Measurements from ENCODE around the gene VPS4B. TPM values are rescaled to one million over a fixed set of nuclear protein-coding genes. Genes with fewer than 3 reads are reported as not detected.

Gene VPS4B
- total RNA-seq, 1 donor from 2014 or later = 58.7 TPM

- Histone ChIP-seq H3K4me3 (no peak overlapping the region), H3K27me3 (no peaks in the 10 kb centered on the region), H3K4me1 (no peaks in the 10 kb centered on the region), H3K9me3 (no peaks in the 10 kb centered on the region), H3K36me3 (peaks cover 99% of the 10 kb centered on the region), H3K27ac (no peak overlapping the region)
- TF ChIP-seq CTCF (IDR thresholded peaks at IDR 0.05) = no peak
- ATAC-seq (no peak), DNase-seq (no peak)
- intact Hi-C loops (cut with DNase I) = no loop called here
These were observed 24.9 kb downstream of the VPS4B start for GRCh38 chr18:63397349-63397748.

- H3K27ac ChIP-seq = no peak overlapping the region
- H3K36me3 ChIP-seq = peaks cover 97% of the 10 kb centered on the region
- DNase-seq (no peak), ATAC-seq (no peak)
- H3K4me3 ChIP-seq = no peak overlapping the region
- H3K4me1 ChIP-seq = no peaks in the 10 kb centered on the region
- no peaks in the 10 kb centered on the region for H3K9me3 ChIP-seq
- H3K27me3 ChIP-seq = no peaks in the 10 kb centered on the region
- TF ChIP-seq CTCF (IDR thresholded peaks at IDR 0.05) = no peak
- intact Hi-C loops (cut with DNase I) = no loop called here
These were observed 26.8 kb downstream of the VPS4B start for GRCh38 chr18:63395503-63395902.

- no peaks in the 10 kb centered on the region for H3K9me3 ChIP-seq
- no peaks in the 10 kb centered on the region for H3K4me1 ChIP-seq
- H3K27ac ChIP-seq = no peak overlapping the region
- no peak for DNase-seq
- no peak for TF ChIP-seq CTCF (IDR thresholded peaks at IDR 0.05)
- no peaks in the 10 kb centered on the region for H3K27me3 ChIP-seq
- peaks cover 97% of the 10 kb centered on the region for H3K36me3 ChIP-seq
- no peak for ATAC-seq
- H3K4me3 ChIP-seq = no peak overlapping the region
- intact Hi-C loops (cut with DNase I) = no loop called here
These were observed 27.3 kb downstream of the VPS4B start for GRCh38 chr18:63394954-63395353.

- intact Hi-C loops (cut with DNase I) = no loop called here
- no peak overlapping the region for H3K27ac ChIP-seq
- no peaks in the 10 kb centered on the region for H3K4me1 ChIP-seq
- H3K27me3 ChIP-seq = no peaks in the 10 kb centered on the region
- ATAC-seq (no peak), DNase-seq (no peak)
- no peaks in the 10 kb centered on the region for H3K9me3 ChIP-seq
- H3K4me3 ChIP-seq = no peak overlapping the region
- peaks cover 41% of the 10 kb centered on the region for H3K36me3 ChIP-seq
- no peak for TF ChIP-seq CTCF (IDR thresholded peaks at IDR 0.05)
These were observed 34.4 kb downstream of the VPS4B start for GRCh38 chr18:63387861-63388260.

- Histone ChIP-seq H3K4me1 (no peaks in the 10 kb centered on the region), H3K36me3 (no peaks in the 10 kb centered on the region), H3K9me3 (no peaks in the 10 kb centered on the region), H3K4me3 (no peak overlapping the region), H3K27me3 (no peaks in the 10 kb centered on the region), H3K27ac (no peak overlapping the region)
- no peak for TF ChIP-seq CTCF (IDR thresholded peaks at IDR 0.05)
- intact Hi-C loops (cut with DNase I) = no loop called here
- DNase-seq (no peak), ATAC-seq (no peak)
These were observed 39.4 kb downstream of the VPS4B start for GRCh38 chr18:63382843-63383242.

GRCh38 chr18:63379639-63379962, 42.7 kb downstream of the VPS4B start:
- Histone ChIP-seq H3K4me3 (no peak overlapping the region), H3K4me1 (no peaks in the 10 kb centered on the region), H3K9me3 (no peaks in the 10 kb centered on the region), H3K36me3 (no peaks in the 10 kb centered on the region), H3K27ac (no peak overlapping the region), H3K27me3 (no peaks in the 10 kb centered on the region)
- DNase-seq = no peak
- no peak for ATAC-seq
- no peak for TF ChIP-seq CTCF (IDR thresholded peaks at IDR 0.05)
- intact Hi-C loops (cut with DNase I) = no loop called here
